Astrocyte (in vitro differentiated cells and primary cell): ENCODE results near the gene LBX1.

Experiments used
- EZH2 ChIP-seq: IDR thresholded peaks from 2 replicates; pipeline ENCODE4 v1.6.1; 2012; ENCODE audit warnings: mild to moderate bottlenecking, low read length, inconsistent platforms; ENCODE audit not compliant: insufficient read depth
- TF ChIP-seq, protein P1 (sequence below): IDR thresholded peaks from 2 replicates; pipeline ENCODE4 v1.5.1; 2011; ENCODE audit warnings: low read depth, mild to moderate bottlenecking, inconsistent platforms, low read length, moderate library complexity; ENCODE audit not compliant: insufficient read depth

DNA sequence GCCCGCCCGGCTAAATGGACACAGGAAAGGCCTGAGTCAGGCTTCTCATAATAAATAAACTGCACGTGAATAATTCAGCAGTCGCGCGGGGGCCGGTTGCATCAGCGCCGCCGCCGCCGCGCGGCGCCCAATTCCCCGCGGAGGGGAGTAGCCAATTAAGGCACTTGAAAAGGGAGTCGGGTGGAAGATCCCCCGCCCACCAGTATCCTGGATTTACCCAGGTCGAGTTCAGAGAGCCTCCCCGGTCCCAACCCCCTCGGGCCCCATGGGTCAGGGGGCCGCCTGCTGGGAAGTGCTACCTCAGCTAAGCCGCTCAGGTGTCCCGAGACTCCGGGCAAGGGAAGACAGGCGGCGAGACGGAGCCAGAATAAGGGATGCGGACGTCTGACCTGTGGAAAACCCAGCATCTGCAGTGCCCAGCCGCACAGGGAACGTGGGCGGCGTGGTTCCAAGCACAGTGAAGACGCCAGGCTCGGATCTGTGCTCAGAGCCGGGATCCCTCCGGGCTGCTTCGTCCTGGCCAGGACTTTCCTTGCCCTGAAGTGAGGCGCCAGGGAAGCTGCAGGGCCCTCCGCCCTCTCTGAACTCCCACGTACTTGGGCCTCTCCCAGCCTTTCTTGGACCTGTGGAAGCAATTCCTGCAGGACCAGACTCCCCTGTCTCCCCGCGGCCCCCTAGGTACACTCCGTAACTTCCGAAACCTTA, 7.3 kb upstream of the LBX1 start:
- TF ChIP-seq, protein P1, sequence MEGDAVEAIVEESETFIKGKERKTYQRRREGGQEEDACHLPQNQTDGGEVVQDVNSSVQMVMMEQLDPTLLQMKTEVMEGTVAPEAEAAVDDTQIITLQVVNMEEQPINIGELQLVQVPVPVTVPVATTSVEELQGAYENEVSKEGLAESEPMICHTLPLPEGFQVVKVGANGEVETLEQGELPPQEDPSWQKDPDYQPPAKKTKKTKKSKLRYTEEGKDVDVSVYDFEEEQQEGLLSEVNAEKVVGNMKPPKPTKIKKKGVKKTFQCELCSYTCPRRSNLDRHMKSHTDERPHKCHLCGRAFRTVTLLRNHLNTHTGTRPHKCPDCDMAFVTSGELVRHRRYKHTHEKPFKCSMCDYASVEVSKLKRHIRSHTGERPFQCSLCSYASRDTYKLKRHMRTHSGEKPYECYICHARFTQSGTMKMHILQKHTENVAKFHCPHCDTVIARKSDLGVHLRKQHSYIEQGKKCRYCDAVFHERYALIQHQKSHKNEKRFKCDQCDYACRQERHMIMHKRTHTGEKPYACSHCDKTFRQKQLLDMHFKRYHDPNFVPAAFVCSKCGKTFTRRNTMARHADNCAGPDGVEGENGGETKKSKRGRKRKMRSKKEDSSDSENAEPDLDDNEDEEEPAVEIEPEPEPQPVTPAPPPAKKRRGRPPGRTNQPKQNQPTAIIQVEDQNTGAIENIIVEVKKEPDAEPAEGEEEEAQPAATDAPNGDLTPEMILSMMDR: no peak
- peak; percentile 94 for TF ChIP-seq EZH2
